GM18861 (cell line): ENCODE measurements around the gene GRK3.

Source experiments
- ATAC-seq: cut with Tn5 transposase; IDR thresholded peaks from one replicate; pipeline ENCODE4 v1.9.1; 2021; ENCODE audit not compliant: unreplicated experiment

The GRK3 gene

DNA sequence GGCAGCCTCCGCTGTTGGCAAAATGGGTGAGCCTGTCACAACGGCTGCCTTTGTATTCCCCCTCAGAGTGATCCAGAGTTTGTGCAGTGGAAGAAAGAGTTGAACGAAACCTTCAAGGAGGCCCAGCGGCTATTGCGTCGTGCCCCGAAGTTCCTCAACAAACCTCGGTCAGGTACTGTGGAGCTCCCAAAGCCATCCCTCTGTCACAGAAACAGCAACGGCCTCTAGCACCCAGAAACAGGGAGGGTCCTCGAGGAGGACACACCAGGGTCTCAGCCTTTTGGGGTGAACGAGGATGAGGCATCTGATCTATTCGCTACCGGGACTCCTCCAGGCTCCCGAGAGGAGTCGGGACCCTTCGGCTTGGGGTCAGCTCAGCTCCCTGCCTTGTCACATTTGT, 157.7 kb downstream of the GRK3 start:
- no peak for ATAC-seq

DNA sequence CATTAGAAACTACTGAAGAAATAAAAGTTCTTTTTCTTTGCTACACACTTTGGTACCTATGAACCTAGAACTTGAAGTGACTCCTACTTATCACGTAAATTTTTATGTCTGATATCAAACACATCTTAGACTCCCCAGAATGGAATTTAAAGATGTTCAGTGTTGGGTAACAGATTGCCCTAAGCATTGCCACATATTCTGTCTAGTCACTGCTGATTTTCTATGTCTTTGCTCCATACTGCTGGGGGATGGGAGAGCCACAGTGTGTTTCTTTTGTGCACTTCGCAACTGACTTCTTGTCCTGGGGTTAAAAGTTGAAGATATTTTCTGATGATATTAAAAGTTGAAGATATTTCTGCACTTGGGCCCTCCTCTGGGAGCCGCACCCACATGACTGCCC, 158.2 kb downstream of the GRK3 start:
- no peak for ATAC-seq

DNA sequence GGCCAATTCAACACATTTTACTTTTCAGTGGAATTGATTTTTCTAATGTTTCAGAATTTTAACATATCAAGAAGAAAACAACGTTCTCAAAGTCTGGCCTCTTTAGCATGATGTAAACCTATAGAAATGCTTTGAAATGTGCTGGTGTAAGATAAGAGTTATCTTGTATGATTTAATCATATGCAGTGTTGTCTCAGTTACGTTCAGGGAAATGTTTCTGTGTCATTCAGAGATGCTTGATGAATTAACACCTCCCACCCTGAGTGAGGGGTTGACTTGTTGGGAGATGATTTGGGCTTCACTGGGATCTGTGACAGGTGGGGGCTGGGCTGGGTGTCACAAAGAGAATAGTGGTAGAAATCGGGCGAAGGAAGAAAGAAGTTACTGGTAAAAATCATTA, 161.8 kb downstream of the GRK3 start:
- no peak for ATAC-seq

DNA sequence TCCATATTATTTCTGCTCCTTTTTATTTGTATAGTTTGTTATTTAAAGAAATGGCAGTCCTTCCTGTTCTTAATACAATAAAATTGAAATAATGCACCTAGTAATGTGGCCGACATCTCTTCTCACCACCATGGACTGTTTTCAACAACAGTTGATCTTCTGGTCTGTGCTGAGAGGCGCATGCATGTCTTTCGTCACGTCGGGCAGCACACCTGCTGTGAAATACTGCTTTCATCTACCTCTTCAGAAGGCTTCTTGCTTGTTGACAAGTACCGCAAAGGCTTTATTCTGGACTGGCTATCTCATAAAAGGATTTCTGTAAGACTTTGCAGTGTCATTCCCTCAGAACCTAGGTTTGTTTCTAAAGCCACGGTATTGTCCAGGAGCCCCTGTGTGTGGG, 163.6 kb downstream of the GRK3 start:
- no peak for ATAC-seq

DNA sequence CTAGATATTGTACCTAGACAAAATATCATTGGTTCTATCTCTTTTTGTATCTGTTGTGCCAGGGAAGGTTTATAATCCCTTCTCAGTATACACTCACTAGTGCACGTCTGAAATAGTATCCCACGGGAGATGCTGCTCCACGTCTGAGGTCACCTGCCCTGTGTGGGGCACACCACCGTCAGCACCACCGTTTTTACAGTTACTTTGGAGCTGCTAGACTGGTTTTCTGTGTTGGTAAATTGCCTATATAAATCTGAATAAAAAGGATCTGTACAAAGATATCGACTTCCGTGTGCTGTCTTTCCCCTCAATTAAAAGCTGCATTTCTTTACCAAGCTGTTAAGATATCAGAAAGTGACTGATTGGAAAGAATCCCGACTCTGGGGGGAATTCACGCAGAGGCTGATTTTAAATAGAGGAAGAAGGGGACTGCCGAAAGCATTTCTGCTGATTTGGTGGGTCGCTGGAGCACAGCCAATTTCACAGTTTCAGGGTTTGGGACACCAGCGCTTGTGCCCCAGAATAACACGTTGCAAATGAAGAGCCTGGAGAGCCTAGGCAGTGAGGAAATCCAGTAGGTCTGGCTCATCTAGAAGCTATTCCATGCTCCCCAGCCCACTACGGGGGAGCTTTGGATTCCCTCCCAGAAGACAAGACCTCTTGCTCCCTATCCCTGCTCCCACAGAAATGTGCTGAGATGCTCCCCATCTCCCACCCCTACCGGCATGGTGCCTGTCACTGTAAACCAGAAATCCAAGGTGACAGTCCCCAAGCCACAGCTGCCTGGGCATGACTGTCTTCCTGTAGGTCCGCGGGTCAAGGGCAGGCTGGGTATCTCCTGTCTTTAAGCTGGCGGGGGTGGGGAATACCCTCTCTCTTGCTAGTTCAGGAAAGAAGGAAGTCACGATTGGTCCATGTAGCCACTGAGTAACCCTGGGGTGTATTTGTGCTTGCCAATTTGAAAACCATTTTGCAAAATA, 164.8 kb downstream of the GRK3 start:
- no peak for ATAC-seq

DNA sequence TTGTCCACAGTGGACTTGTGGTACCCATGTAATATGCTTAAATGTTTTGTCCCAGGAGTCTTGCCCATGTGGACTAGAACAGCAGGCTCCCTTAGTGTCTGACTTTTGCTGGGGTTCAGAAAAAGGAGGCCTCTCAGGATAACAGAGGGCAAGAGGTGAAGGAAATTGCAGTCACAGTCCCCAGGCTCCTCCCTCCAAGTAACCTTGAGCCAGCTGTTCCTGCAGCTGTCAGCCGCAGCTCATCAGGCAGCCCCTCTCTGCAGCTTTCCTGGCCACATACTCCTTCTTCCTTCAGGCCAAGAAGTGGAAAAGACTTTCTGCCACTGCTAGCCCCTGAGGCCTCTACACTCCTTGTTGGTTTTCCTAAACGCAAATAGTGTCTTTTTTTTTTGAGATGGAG, 171.2 kb downstream of the GRK3 start:
- no peak for ATAC-seq

DNA sequence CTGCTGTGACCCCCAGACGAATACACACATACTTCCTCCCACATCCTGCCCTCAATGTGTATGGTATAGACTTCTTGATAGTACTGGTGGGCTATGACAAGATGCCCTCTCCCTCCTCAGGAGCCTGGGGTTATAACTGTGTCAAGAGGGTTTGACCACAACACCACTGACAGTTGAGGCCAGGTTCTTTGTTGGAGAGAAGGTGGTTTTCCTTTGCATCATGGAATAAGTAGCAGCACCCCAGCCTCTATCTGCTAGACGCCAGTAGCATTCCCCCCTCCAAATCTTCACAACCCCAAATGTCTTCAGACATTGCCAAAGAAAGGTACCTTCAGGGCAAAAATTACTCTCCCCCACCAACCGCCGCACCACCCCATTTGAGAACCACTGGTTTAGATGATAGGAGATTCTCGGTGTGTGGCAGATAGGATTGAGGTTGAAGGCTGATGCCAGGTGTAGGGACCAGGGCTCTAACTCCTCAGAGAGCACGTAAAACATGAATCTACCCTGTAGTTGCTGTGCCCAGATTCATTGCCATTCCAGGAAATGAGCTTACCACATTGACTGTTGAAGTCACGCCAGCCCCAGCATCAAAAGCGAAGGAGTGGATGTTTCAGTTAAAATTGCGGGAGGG, 172.0 kb downstream of the GRK3 start:
- ATAC-seq, result no peak

DNA sequence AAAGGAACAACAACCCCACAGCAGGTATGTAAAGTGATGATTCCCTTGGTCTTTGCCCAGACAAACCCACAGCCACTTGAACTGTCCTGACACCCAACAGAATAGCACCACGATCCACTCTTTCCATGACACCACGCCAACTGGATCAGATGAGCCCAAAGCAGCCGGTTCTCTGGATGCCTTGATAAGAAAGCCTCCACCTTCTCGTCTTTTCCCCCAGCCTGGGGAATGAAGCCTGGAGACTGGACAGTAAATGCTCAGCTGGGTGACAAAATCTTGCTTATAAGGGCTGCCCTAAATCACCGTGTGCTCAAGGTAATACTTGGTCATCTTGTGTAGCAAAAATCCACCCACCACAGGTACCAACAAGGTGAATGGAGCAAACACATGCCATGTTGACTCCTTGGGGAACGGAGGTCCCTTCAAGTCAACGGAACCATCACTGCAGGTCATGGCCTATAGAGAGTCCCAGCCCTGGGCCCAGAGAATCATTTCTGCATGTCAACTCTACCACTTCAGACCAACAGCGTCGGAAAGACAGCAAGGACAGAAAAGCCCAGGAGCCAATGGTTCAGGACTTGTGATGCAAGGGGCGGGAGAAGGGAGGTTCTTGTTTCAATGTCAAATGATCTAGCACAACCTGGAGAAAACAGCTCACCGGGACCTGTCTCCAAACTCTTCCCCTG, 175.3 kb downstream of the GRK3 start:
- ATAC-seq, result no peak

DNA sequence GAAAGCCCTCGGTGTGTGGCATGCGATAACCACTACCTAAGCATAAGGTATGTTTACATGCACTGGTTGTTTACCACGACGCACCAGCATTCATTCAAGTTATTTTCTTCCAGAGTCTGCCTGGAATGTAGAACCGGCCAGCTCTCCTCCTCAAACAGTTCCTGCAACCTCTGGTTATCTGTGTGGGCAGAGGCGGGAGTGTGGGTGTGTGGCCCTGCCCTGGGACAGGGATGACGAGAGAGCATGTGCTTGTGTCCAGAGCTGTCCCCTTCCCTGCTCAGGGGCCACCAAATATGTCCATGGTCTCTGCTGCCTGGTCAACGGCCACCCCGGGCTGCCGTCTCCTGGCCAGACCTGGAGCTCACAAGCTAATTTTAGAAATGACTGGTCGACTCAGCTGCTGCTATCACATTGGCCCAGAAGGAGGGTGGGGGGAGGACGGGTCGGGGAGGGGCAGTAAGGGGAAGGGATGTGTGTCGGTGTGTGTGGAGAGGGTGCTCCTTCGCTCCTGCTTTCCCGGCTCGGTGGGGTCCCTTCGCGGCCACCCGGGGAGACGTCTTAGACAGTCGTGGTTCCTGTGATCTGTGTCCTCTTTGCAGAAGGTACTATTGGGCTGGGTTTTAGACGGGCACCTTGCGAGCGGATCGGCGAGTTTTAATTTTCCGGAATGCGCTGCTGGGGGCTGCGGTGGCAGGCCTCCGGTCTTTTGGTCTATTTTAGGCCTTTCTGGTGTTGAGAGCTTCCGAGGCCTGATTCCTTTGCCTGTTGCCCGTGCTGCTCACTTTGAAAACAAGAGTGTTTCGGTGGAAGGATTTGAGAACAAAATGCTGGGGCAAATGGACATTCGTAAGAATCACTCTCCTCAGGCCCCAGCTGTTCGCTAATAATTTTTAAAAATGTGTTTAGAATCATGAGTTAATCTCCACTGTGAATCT, 177.5 kb downstream of the GRK3 start, which contains the start of gene MYO18B:
TSS of gene MYO18B (plus strand) at position 497 of the 935 bp plus-strand sequence. CDS start 18,905 bp downstream, outside the sequence.
- no peak for ATAC-seq

DNA sequence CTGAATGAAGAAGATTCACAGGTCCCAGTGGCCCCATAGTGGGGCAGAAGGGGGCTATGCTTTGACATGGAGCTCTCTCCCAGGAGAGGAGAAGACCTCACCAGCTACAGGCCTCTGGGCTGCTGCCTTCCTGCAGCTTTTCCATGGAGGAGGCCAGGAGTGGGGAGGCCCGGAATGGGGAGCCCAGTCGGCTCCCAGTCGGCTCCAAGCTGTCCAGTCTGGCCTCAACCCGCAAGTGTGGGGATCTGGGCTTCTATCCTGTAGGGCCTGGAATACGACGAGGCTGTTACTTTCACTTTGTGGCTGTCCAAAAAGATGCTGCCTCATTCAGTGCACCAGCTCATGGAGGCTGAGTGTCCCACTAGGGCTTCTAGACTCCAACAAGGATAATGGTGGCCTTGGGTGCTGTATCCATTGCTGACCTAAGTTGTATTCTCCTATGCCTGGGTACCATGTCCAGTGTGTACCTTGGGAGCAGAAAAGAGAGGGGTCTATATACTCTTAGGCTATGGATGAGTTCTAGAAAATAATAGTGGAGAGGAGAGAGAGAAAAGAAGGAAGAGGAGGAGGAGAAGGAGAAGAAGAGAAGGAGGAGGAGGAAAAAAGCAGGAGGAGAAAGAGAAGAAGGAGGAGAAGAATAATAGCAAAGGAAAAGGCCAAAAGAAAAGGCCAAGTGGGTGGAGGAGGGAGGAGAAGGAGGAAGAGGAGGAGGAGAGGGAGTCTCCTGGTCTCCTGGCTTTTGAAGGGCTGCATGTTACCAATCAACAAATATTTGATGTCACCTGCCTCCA, 178.6 kb downstream of the GRK3 start:
- ATAC-seq, result no peak

DNA sequence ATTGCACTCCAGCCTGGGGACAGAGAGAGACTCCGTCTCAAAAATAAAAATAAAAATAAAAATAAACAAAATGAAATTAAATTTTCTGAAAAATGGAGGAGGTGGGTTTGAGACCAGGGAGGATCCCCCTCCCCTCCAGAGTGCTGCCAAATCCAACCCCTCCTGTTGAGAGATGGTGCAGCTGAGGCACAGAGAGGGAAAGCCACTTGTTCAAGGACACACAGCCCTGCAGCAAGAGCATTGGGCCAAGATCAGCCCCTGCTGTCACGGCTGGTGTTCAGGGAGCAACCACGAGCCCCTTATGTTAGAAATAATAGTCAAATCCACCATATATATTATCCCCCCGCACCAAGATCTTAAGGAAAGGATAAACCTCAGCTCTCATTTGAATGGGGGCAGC, 180.2 kb downstream of the GRK3 start:
- no peak for ATAC-seq

DNA sequence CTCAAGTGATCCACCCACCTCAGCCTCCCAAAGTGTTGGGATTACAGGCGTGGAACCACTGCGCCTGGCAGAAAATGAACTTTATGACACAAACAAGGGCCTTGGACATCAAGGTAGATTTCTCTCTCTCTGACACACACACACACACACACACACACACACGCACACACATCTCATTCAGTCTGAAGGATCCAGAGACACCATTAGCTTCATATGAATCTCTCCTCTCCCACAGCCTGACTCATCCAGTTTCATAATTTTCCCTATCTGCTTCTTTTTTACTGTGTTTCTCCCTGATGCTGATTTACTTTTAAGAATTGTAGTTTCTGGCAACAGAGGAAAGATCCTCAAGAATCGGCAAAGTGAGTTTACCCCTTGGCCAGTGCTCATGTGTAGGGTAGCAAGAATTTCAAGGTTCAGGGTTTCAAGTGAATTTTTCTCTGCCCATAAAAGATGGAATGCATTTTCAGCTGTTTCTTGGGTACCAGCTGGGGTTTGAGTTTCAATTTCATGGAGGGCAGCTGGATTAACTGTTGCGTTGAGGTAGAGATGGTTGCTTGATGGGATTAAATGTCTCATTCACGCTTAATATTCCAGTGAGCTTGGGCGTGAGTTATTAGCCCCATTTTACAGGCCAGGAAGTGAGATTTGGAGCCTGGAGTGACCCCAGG, 181.0 kb downstream of the GRK3 start:
- ATAC-seq, result no peak

DNA sequence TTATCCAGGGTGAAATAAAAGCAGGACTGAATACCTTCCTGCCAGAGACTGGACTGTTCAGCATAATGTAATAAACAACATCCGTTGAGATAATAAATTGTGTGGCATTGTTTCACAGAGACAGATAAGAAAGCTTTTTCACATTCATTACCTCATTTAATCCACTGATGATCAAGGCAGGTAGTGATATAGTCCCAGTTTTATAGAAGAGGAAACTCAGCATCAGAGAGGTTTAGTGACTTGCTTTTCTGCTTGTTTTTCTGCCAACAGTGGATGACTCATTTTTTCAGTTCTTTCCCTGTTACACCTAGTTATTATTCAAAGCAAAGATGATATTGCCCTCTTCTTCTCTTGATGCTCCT, 181.5 kb downstream of the GRK3 start:
- ATAC-seq, result no peak

DNA sequence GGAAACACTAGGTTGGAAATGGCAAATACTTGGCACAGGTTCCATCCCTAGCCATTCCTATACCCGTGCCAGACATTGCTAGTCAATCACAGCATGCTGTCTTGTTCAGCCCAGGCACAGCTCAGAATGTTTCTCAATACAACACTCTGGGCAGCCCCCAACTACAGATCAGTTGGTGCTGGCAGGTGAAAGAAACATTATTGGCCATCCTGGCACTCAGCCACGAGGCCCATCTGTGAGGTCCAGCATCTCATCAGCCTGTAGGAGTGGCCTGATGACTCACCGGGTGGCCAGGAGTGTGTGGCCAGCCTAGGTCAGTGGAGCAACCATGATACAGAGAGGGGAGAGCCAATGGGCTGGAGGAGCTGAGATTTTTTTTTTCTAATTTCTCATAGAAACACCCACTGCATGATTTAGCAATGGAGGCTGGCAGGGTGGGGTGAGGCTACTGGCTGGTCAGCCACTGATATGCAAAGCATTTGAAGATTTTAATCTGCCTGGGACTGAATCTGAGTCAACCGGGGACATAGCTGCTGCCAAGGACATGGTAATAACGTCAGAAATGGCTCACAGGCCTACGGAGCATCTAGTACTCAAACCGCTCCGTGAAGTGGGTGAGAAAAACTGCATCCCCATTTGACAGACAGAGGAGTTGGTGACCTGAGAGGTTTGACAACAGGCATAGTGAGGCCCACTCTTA, 182.9 kb downstream of the GRK3 start:
- no peak for ATAC-seq

DNA sequence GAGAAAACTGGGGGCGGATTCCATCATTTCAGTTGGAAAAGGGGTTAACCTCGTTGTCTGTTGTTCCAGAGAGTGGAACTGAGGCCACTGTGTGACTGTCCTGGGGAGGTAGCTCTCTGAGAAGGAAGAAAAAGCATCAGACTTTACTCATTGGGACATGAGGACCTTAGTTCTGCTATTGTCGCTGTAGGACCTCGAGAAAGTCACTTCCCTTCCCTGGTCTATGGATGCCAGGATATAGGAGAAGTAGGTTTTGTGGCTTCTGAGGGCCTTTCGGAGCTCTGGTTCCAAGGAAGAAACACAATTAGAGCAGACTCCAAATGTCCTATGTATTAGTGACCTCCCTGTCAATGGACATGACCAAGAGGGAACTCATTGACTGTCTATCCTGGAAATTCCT, 183.7 kb downstream of the GRK3 start:
- no peak for ATAC-seq

DNA sequence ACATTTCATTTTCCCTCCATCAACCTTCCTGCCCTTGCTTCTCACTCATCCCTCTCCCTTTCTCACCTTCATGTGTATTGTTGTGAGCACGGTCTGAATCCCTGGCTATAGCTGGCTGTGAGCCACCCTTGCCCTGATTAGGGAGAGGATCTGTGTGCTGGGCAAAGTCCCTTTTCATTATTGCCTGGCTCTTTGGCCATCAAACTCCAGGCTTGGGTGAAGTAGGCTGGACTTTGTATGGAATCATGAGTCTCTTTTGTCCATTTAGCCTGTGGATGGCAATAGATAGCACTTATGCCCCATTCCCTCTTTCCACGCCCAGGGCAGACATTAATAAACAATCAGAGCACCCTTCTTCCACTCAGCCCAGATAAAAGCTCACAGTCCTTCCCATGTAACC, 184.2 kb downstream of the GRK3 start:
- ATAC-seq, result no peak

DNA sequence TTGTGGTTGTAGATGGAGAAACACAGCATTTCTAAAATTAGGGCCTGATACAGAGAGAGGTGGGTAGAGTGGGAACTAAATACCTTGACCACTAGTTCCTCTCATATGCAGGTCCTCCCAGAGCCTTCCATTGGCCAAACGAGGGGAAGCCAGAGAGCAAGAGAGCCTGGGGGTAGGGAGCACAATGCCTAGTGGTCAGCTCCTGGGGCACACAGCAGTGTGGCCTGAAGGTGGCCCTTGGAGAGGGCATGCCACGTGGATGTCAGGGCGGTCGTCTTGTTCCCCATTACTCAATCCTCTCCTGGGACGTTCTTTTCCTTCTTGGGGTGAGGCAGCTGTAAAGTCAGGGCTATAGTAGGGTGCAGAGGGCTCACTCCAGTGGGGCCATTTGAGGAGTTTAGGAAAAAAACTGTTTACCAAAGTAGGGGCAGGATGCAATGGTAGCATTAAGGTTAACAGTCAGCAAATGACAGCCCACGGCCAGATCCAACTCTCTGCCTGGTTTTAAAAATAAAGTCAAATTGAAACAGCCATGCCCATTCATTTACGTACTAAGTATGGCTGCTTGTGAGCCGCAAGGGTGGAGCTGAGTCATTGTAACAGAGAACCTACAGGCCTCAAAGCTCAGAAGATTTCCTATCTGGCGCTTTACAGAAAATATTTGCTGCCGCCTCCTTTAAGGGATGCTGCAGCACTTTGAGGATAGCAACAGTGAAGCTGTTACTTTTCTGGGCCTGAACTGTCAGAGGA, 185.1 kb downstream of the GRK3 start:
- ATAC-seq, result no peak

DNA sequence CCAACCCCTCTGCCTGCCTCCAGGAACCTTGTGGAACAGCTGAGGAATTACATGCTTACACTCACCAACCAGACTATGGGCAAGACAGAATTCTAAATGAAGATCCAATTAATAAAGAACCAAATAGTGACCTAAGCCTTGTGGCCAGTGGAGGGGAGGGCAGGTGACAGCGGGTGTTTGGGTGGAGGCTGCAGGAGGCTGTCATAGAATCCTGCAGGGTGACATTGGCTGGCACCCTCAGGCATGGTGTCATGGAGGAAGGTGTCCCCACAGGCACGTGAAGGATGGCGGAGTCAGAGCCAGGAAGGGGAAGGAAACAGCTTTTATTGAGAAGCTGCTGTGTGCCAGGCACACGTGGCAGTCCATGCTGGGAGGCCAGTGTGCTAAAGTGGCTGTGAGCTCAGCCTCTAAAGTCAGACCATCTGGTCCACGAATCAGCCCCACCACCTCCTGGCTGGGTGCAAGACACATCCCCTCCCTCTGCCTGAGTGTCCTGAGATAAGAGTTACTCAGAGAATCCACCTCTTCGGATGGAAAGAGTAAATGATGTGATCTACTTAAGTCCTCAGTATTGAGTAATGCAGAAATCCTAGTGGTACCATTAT, 186.2 kb downstream of the GRK3 start:
- no peak for ATAC-seq
